ENCODE measurements around the gene MYLK2.

DNA sequence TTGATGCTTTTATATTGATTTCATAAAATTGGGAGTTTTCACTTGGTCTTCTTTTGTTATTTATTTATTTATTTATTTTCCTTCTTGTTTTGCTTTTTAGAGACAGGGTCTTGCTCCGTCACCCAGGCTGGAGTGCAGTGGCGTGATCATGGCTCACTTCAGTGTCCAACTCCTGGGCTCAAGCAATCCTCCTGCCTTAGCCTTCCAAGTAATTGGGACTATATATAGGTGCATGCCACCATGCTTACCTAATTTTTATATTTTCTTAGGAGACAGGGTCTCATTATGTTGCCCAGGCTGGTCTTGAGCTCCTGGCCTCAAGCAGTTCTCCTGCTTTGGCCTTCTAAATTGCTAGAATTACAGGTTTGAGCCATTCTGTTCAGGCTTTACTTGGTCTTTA is 38.3 kb upstream of the MYLK2 start:
- TF ChIP-seq CTCF (conservative IDR thresholded peaks at IDR 0.05; ENCODE audit: low read length), result no peak
- no peak for TF ChIP-seq EZH2phosphoT487 (IDR thresholded peaks at IDR 0.05; ENCODE audit: borderline replicate concordance)
